GM12872 (cell line): ENCODE measurements around the gene NPY5R.

ENCODE experiments used
- CTCF ChIP-seq: IDR thresholded peaks from 3 replicates; pipeline ENCODE4 v1.5.1; 2011; ENCODE audit warnings: low read depth, mild to moderate bottlenecking, low read length, moderate library complexity; ENCODE audit not compliant: insufficient read depth

Gene NPY5R

DNA sequence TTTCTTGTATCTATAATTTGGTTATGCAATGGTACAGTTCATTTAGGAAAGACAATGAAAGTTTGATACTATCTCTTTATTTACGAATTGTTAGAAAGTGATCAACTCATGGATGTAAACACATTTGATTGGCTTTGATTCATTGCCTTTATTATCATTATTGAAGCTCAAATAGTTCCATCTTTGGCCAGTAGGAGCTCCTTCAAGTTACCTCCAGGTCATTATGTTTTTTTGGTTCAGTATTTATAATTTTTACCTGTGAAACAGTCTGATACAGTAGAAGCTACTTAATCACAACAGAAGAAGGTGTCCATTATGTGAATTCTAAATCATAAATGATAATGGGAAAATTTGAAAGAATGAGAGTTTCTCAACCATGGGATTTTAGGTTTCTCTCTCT is 12.4 kb downstream of the NPY5R start:
- no peak for TF ChIP-seq CTCF

DNA sequence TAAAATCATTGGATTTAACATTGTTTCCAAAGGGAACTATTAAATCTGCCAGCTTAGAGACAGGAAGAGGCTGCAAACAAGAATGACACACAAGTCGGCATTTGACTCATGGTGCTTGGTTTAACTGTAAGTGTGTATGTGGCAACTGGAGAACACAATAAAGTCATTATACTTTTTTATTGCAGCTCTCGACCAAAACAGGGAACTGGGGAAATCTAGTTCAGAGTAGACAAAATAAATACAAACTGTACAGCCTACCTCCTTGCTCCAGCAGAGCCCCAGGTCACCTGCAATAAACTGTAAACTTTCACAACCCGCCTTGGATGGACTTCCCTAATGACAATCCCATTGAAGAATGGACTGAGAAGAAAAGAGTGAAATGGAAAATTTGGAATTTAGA is 24.0 kb downstream of the NPY5R start:
- TF ChIP-seq CTCF, result no peak

GRCh38 chr4:163372029-163372428 is 28.3 kb downstream of the NPY5R start:
- TF ChIP-seq CTCF, result no peak

DNA sequence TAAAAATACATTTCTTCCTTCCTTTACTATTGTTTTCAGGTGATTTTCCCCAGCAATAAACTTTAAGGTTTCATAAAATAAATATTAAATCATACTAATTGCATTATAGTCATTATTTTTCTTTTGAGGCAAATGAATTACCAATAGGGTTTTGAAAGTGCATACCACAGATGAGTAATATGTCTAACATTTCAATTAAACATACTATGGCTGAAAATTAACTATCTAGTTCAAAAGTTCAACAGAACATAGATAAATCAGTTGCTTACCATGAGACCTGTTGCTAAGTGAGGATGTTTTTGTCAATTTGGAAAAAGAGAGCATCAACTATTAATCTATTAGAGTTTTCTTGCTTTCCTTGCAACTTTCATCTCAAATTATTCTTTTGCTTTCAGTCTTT is 35.0 kb downstream of the NPY5R start:
- TF ChIP-seq CTCF, result no peak

- no peak for TF ChIP-seq CTCF
Observed at GRCh38 chr4:163380703-163381102, 37.0 kb downstream of the NPY5R start.

GRCh38 chr4:163382178-163382869 is 38.6 kb downstream of the NPY5R start:
- TF ChIP-seq CTCF, result no peak

GRCh38 chr4:163384434-163384833 is 40.7 kb downstream of the NPY5R start:
- no peak for TF ChIP-seq CTCF
